Activated CD8-positive, alpha-beta T cell treated with anti-CD3 and anti-CD28 coated beads for 36 hours (primary cell): ENCODE measurements around the gene RNASE4. TPM values are rescaled to one million over a fixed set of nuclear protein-coding genes. Genes with fewer than 3 reads are reported as not detected.
"Not testable (repeated sequence)": the region's sequence is repeated elsewhere in the genome, so short reads cannot be mapped to it uniquely, and the experiment has no call there.

ENCODE experiments used
- ATAC-seq: fragments of 200-7000 bp; cut with Tn5 transposase; one replicate; pipeline ENCODE4 v1.10.0; 2021; ENCODE audit warnings: mild to moderate bottlenecking, moderate library complexity
- CTCF ChIA-PET: fragments of 350-600 bp; sonication (Branson Sonifier 250); formaldehyde crosslinking; loops from one replicate; lab custom pipeline; 2021; ENCODE audit warnings: antibody characterized with exemption; lab: Charles Lee
- POLR2A ChIA-PET: fragments of 350-600 bp; sonication (Branson Sonifier 250); formaldehyde crosslinking; loops from one replicate; lab custom pipeline; 2021; ENCODE audit warnings: antibody characterized with exemption; lab: Charles Lee
- DNase-seq: peaks from one replicate; pipeline ENCODE4 v3.0.0-alpha.2; 2020
- H3K27ac Mint-ChIP-seq: one replicate; pipeline ENCODE4 v1.8.0; 2021; ENCODE audit warnings: mild to moderate bottlenecking, mixed read lengths
- H3K27me3 Mint-ChIP-seq: one replicate; pipeline ENCODE4 v1.8.0; 2021; ENCODE audit warnings: mixed read lengths
- H3K36me3 Mint-ChIP-seq: one replicate; pipeline ENCODE4 v1.8.0; 2021; ENCODE audit warnings: low read depth, mixed read lengths
- H3K4me1 Mint-ChIP-seq: one replicate; pipeline ENCODE4 v1.8.0; 2021; ENCODE audit warnings: low read depth, mixed read lengths
- H3K4me3 Mint-ChIP-seq: one replicate; pipeline ENCODE4 v1.8.0; 2021; ENCODE audit warnings: mild to moderate bottlenecking, moderate library complexity, mixed read lengths
- H3K9me3 Mint-ChIP-seq: one replicate; pipeline ENCODE4 v1.8.0; 2021; ENCODE audit warnings: mixed read lengths
- intact Hi-C: fragments of 100-400 bp; cut with micrococcal nuclease; formaldehyde crosslinking; loops from one replicate; pipeline ENCODE4 v1.10.0; 2022
- total RNA-seq, 2 experiments: library from RNA; stranded (reverse); gene quantifications; one replicate each; pipeline ENCODE4 v1.2.3, GENCODE V29; 2021
- TF ChIP-seq, protein P1 (sequence below): fragments of 200-600 bp; IDR thresholded peaks from one replicate; pipeline ENCODE4 v1.8.0; 2022; ENCODE audit warnings: antibody characterized with exemption, mild to moderate bottlenecking

Gene RNASE4
- total RNA-seq, 2 experiments from 2014 or later, result 1.0 to 1.1 TPM

DNA sequence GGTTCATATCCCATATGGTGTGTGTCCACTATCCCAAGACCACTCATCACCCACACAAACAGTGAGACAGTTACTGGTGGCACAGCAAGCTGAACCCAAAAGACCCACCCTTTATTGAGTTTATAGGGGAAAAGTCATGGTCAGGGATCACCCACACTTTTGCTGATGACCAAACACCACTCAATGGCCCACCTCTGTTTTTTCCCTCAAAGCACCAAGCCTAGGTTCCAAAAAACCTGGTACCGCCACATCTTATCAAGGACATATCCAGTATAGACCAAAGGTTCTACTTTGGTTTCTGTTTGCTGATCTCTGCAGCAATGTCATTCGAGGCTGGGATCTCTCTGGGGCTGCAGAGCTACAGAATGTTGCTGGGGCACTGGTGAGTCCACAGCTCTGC is 23.2 kb upstream of the RNASE4 start:
- POLR2A ChIA-PET, result no interaction called here

DNA sequence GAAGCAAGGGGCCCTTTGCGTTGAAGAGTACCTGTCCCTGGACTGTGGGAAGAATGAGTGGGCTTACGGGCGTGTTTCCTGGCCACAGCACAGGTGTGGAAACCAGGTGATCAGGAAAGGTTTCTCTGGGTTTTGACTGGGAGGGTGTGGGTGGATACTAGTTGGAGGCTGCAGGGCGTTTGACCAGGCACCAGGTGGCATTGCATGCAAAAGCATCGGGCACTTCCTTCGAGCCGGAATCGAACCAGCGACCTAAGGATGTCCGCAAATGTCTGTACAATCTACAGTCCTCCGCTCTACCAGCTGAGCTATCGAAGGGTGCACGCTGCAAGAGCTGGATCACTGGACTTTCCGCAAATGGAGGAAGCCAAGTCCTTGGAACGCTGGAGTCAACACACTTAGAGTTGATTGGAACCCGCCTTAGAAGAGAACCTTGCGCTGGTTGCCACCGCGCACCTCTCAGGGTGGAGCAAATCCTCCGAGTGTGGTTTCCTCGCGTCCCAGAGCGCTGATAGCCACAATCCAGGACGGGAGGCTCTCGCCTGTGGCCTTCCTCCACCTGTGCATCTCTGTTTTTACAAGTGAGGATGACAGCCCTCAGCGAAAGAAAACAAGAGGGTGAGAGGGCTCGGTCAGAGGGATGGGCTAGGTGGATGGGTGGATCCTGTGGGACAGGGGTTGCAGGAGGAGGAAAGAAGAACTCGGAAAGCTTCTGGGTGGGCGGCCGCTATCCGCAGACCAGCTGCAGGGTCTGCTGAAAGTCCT is 21.2 kb upstream of the RNASE4 start:
- no peaks in the 10 kb centered on the region for H3K36me3 Mint-ChIP-seq
- H3K27ac Mint-ChIP-seq, result no peak overlapping the region
- ChIA-PET POLR2A (interaction anchor here (0.8 to 1.3 kb wide), 3 partner anchors 18 to 37 kb away, joined by 3 to 5 read pairs (median 3); no protein-coding TSS in a partner anchor), CTCF (interaction anchor here (0.7 to 9.2 kb wide), 12 partner anchors 12 to 258 kb away, joined by 3 to 69 read pairs (median 3); partner anchors contain the start of genes ANG and RNASE4)
- peaks cover 10% of the 10 kb centered on the region for H3K27me3 Mint-ChIP-seq
- no peaks in the 10 kb centered on the region for H3K9me3 Mint-ChIP-seq
- peak overlapping the region; percentile 75 for H3K4me3 Mint-ChIP-seq
- peak; percentile 93 for DNase-seq
- TF ChIP-seq, protein P1, sequence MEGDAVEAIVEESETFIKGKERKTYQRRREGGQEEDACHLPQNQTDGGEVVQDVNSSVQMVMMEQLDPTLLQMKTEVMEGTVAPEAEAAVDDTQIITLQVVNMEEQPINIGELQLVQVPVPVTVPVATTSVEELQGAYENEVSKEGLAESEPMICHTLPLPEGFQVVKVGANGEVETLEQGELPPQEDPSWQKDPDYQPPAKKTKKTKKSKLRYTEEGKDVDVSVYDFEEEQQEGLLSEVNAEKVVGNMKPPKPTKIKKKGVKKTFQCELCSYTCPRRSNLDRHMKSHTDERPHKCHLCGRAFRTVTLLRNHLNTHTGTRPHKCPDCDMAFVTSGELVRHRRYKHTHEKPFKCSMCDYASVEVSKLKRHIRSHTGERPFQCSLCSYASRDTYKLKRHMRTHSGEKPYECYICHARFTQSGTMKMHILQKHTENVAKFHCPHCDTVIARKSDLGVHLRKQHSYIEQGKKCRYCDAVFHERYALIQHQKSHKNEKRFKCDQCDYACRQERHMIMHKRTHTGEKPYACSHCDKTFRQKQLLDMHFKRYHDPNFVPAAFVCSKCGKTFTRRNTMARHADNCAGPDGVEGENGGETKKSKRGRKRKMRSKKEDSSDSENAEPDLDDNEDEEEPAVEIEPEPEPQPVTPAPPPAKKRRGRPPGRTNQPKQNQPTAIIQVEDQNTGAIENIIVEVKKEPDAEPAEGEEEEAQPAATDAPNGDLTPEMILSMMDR, result peak; percentile 78
- intact Hi-C loops, result loop anchor here (1.0 kb wide), 1 partner anchor 28 kb away; no protein-coding TSS in a partner anchor
- peaks cover 20% of the 10 kb centered on the region for H3K4me1 Mint-ChIP-seq
- peak; percentile 93 for ATAC-seq

More for the DNA sequence above, 23.2 kb upstream of the RNASE4 start:
- Mint-ChIP-seq H3K27me3 (peaks cover 21% of the 10 kb centered on the region), H3K9me3 (no peaks in the 10 kb centered on the region), H3K4me1 (peaks cover 13% of the 10 kb centered on the region), H3K36me3 (no peaks in the 10 kb centered on the region), H3K4me3 (no peak overlapping the region), H3K27ac (no peak overlapping the region)
- CTCF ChIA-PET, result interaction anchor here (6.6 to 9.2 kb wide), 2 partner anchors 20 to 31 kb away, joined by 53 to 69 read pairs; partner anchors contain the start of gene RNASE4
- ATAC-seq (no peak), DNase-seq (no peak)
- intact Hi-C loops, result no loop called here
- TF ChIP-seq, protein P1, result no peak

DNA sequence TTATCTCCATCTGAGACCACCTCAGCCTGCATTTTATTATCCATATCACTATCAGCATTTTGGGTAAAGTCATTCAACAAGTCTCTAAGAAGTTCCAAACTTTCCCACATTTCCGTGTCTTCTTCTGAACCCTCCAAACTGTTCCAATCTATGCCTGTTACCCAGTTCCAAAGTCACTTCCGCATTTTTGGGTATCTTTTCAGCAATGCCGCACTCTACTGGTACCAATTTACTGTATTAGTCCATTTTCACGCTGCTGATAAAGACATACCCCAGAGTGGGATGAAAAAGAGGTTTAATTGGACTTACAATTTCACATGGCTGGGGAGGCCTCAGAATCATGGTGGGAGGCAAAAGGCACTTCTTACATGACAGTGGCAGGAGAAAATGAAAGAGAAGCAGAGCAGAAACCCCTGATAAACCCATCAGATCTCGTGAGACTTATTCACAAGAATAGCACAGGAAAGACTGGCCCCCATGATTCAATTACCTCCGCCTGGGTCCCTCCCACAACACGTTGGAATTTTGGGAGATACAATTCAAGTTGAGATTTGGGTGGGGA is 17.9 kb upstream of the RNASE4 start:
- intact Hi-C loops, H3K9me3 Mint-ChIP-seq, H3K36me3 Mint-ChIP-seq, DNase-seq, H3K27me3 Mint-ChIP-seq, H3K4me3 Mint-ChIP-seq, ATAC-seq, CTCF ChIA-PET, H3K27ac Mint-ChIP-seq: not testable (repeated sequence)
- POLR2A ChIA-PET, result interaction anchor here (2.5 kb wide), 1 partner anchor 10 kb away, joined by 6 read pairs; no protein-coding TSS in a partner anchor
- H3K4me1 Mint-ChIP-seq, result peaks cover 25% of the 10 kb centered on the region

DNA sequence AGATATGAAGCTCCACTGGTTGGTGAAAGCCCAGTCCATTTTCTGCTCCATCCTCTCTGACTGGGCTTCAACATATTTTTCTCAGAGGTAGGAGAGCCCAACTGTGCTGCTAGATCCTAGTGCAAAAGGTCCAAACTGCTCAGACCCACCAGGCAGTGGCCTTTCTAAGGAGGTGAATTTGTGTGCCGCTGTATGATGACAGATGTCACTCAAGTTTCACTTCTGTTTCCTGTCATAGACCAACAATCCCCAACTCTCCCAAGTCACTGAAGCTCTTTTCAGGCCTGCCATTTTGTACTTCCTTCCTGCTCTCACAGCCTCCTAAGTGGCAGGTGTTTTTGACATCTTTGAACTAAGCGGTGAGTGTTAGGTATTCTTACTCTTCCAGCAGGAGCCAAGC is 16.4 kb upstream of the RNASE4 start:
- peak; percentile 41 for DNase-seq
- intact Hi-C loops, result no loop called here
- no peaks in the 10 kb centered on the region for H3K36me3 Mint-ChIP-seq
- ATAC-seq, result peak; percentile 74
- peaks cover 20% of the 10 kb centered on the region for H3K4me1 Mint-ChIP-seq
- H3K9me3 Mint-ChIP-seq, result no peaks in the 10 kb centered on the region
- TF ChIP-seq, protein P1, result no peak
- H3K27ac Mint-ChIP-seq, result peak overlapping the region; percentile 89
- POLR2A ChIA-PET, result interaction anchor here (0.6 to 2.5 kb wide), 4 partner anchors 9 to 16 kb away, joined by 3 to 8 read pairs (median 6); partner anchors contain the start of gene RNASE4
- CTCF ChIA-PET, result interaction anchor here (0.8 to 2.5 kb wide), 7 partner anchors 9 to 206 kb away, joined by 3 to 10 read pairs (median 4); no protein-coding TSS in a partner anchor
- H3K4me3 Mint-ChIP-seq, result peak overlapping the region; percentile 20
- H3K27me3 Mint-ChIP-seq, result peaks cover 5% of the 10 kb centered on the region

DNA sequence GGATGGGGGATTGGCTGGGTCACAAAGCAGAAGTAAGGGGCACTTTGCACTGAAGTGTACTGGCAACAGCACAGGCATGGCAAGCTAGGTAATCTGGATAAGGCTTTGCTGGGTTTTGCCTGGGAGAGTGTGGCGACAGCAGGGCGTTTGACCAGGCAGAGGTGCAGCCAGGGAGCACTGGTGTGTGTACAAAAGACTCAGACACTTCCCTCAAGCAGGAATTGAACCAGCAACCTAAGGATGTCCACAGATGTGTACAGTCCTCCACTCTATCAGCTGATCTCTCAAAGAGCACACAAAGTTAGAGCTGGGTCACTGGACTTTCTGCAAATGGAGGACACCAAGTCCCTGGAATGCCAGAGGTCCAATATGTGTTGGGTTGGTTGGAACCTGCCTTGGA is 15.4 kb upstream of the RNASE4 start:
- POLR2A ChIA-PET, result interaction anchor here (1.4 to 2.5 kb wide), 3 partner anchors 8 to 15 kb away, joined by 5 to 8 read pairs (median 6); partner anchors contain the start of gene RNASE4
- Mint-ChIP-seq H3K27me3 (peaks cover 2% of the 10 kb centered on the region), H3K9me3 (no peaks in the 10 kb centered on the region), H3K27ac (no peak overlapping the region), H3K36me3 (no peaks in the 10 kb centered on the region), H3K4me1 (peaks cover 14% of the 10 kb centered on the region), H3K4me3 (no peak overlapping the region)
- ATAC-seq (no peak), DNase-seq (no peak)
- TF ChIP-seq, protein P1, result no peak
- intact Hi-C loops, result no loop called here
- CTCF ChIA-PET, result interaction anchor here (1.0 to 2.5 kb wide), 6 partner anchors 12 to 205 kb away, joined by 3 to 10 read pairs (median 4); no protein-coding TSS in a partner anchor
